Measurements from ENCODE around the gene CD59.

GRCh38 chr11:33766085-33766484, 29.9 kb upstream of the CD59 start:
- no peak for TF ChIP-seq CTCF (IDR thresholded peaks at IDR 0.05; ENCODE audit: borderline replicate concordance, extremely low read depth, low read length, poor library complexity, severe bottlenecking)
- TF ChIP-seq EZH2 (IDR thresholded peaks at IDR 0.05; ENCODE audit: borderline replicate concordance, low read depth, low read length, severe bottlenecking): no peak

Measured in DND-41 (cell line).